Measurements from ENCODE around the gene GUCY2F. TPM values are rescaled to one million over a fixed set of nuclear protein-coding genes. Genes with fewer than 3 reads are reported as not detected.

The GUCY2F gene
- polyA plus RNA-seq, 2 of the 4 experiments (the other 2 are of a cell fraction) = not detected

DNA sequence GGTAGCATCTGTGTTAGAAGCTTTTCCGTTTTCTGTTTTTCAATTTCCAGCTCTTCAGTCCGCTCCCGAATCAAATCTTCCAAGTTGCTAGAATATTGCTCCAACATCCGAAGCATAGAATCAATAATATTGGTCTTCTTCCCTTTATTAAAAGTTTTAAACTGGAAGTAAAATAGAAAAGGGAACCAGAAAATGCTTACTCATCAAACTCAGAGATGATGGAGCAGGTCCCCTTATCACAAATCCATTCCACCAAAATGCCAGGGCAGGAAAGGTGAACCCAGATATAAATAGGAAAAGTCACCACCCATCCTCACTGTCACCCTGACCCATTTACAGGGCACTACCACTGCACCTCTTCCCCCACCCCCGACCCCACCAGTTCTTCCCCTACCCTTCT lies 89.0 kb downstream of the GUCY2F start:
- 49% methylated on average over 4 of the region's 5 CpGs for WGBS (ENCODE audit: missing lambda C conversion rate)
- TF ChIP-seq, protein P1, sequence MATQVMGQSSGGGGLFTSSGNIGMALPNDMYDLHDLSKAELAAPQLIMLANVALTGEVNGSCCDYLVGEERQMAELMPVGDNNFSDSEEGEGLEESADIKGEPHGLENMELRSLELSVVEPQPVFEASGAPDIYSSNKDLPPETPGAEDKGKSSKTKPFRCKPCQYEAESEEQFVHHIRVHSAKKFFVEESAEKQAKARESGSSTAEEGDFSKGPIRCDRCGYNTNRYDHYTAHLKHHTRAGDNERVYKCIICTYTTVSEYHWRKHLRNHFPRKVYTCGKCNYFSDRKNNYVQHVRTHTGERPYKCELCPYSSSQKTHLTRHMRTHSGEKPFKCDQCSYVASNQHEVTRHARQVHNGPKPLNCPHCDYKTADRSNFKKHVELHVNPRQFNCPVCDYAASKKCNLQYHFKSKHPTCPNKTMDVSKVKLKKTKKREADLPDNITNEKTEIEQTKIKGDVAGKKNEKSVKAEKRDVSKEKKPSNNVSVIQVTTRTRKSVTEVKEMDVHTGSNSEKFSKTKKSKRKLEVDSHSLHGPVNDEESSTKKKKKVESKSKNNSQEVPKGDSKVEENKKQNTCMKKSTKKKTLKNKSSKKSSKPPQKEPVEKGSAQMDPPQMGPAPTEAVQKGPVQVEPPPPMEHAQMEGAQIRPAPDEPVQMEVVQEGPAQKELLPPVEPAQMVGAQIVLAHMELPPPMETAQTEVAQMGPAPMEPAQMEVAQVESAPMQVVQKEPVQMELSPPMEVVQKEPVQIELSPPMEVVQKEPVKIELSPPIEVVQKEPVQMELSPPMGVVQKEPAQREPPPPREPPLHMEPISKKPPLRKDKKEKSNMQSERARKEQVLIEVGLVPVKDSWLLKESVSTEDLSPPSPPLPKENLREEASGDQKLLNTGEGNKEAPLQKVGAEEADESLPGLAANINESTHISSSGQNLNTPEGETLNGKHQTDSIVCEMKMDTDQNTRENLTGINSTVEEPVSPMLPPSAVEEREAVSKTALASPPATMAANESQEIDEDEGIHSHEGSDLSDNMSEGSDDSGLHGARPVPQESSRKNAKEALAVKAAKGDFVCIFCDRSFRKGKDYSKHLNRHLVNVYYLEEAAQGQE (IDR thresholded peaks at IDR 0.05) = no peak
- TF ChIP-seq MAZ (IDR thresholded peaks at IDR 0.05; ENCODE audit: borderline replicate concordance, low read depth, low read length) (no peak), POLR2AphosphoS2 (conservative IDR thresholded peaks at IDR 0.05; ENCODE audit: low read length) (no peak), MAFK (IDR thresholded peaks at IDR 0.05; ENCODE audit: partially characterized antibody) (peak; percentile 77), KDM5A (IDR thresholded peaks at IDR 0.05) (no peak)
- TF ChIP-seq, protein P2, sequence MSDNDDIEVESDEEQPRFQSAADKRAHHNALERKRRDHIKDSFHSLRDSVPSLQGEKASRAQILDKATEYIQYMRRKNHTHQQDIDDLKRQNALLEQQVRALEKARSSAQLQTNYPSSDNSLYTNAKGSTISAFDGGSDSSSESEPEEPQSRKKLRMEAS (IDR thresholded peaks at IDR 0.05) = no peak

DNA sequence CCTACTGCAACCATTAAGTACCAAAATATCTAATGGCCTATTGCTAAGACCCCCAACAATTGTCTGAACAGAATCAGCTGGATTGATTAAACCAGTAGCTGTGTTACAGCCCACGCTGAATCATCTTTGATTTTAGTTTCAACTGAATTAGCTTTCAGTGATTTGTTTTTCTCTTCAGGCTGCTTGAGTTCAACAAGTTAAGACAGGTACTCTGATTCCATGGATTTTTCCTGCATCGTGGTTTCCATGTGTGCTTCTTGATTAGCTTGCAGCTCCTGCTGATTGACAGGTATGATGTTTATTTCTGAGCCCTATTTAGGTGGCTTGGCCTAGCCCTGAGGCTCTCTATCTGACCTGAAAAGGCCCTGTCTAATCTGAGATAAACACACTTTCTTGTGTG lies 91.3 kb downstream of the GUCY2F start:
- ChIA-PET POLR2A (no interaction called here), CTCF (no interaction called here)
- H3K27ac ChIP-seq = no peak overlapping the region
- no peak for ATAC-seq
- H3K4me3 ChIP-seq = no peak overlapping the region
- H3K9me3 ChIP-seq = no peaks in the 10 kb centered on the region
- H3K4me1 ChIP-seq = no peaks in the 10 kb centered on the region
- H3K4me2 ChIP-seq = no peak overlapping the region
- TF ChIP-seq FOSL2 (IDR thresholded peaks at IDR 0.05) (no peak), FOSL2 (CRISPR knock-in tag; IDR thresholded peaks at IDR 0.05) (no peak), FOXS1 (CRISPR knock-in tag; IDR thresholded peaks at IDR 0.05) (no peak), RARB (CRISPR knock-in tag; IDR thresholded peaks at IDR 0.05) (no peak), KDM5A (IDR thresholded peaks at IDR 0.05) (no peak), SREBF2 (IDR thresholded peaks at IDR 0.05) (no peak), ESRRA (IDR thresholded peaks at IDR 0.05; ENCODE audit: borderline replicate concordance, low read length) (no peak), CHD4 (IDR thresholded peaks at IDR 0.05; ENCODE audit: borderline replicate concordance) (no peak)
- TF ChIP-seq, protein P3, sequence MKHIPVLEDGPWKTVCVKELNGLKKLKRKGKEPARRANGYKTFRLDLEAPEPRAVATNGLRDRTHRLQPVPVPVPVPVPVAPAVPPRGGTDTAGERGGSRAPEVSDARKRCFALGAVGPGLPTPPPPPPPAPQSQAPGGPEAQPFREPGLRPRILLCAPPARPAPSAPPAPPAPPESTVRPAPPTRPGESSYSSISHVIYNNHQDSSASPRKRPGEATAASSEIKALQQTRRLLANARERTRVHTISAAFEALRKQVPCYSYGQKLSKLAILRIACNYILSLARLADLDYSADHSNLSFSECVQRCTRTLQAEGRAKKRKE (CRISPR knock-in tag; IDR thresholded peaks at IDR 0.05; ENCODE audit: low read depth) = no peak
- no peak for DNase-seq (ENCODE audit: low read depth in 1 of 2, low spot score in 1 of 2)
- no peak for FAIRE-seq
- WGBS (ENCODE audit: missing lambda C conversion rate) = 0% methylated on average over 2 of the region's 2 CpGs

More for the DNA sequence above, 89.0 kb downstream of the GUCY2F start:
- ChIA-PET CTCF (no interaction called here), POLR2A (no interaction called here)
- no peak for FAIRE-seq
- Histone ChIP-seq H3K4me1 (no peaks in the 10 kb centered on the region), H3K9me3 (no peaks in the 10 kb centered on the region), H3K4me2 (no peak overlapping the region), H3K4me3 (no peak overlapping the region), H3K27ac (no peak overlapping the region)
- no peak for DNase-seq (ENCODE audit: low read depth in 1 of 2, low spot score in 1 of 2)
- no peak for ATAC-seq

DNA sequence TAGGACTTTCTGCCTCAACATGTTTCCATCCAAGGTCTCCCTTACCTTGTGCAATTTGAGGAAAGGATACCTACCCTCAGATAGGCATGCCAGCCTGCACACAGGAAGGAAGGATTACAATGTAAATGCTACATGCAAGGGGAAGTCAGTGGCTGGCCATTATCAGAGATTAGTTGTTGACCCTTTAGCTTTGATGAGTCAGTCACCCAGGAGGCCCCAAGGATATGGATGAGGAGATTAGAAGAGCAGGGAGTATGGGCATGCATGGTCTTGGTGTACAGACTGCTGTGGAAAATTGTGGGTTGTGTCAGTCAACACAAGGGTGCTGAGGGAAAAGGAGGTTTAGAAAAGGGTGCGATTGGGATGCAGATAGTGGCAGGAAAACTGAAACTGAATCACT lies 92.0 kb downstream of the GUCY2F start:
- ChIA-PET CTCF (no interaction called here), POLR2A (no interaction called here)
- no peaks in the 10 kb centered on the region for H3K4me1 ChIP-seq
- FAIRE-seq (peak; percentile 73), ATAC-seq (no peak), DNase-seq (ENCODE audit: low read depth in 1 of 2, low spot score in 1 of 2) (no peak)
- no peaks in the 10 kb centered on the region for H3K9me3 ChIP-seq
- H3K4me3 ChIP-seq = no peak overlapping the region
- H3K4me2 ChIP-seq = no peak overlapping the region
- no peak overlapping the region for H3K27ac ChIP-seq
- 0% methylated on average over 1 of the region's 1 CpG for WGBS (ENCODE audit: missing lambda C conversion rate)
- TF ChIP-seq HOXA7 (CRISPR knock-in tag; IDR thresholded peaks at IDR 0.05) (no peak), RNF2 (IDR thresholded peaks at IDR 0.05; ENCODE audit: borderline replicate concordance, low read depth) (no peak), HEYL (CRISPR knock-in tag; IDR thresholded peaks at IDR 0.05) (no peak), NFE2L2 (conservative IDR thresholded peaks at IDR 0.05; ENCODE audit: low read length) (no peak), MAZ (IDR thresholded peaks at IDR 0.05; ENCODE audit: borderline replicate concordance, low read depth, low read length) (no peak), CBX8 (IDR thresholded peaks at IDR 0.05) (no peak), RAD21 (conservative IDR thresholded peaks at IDR 0.05 in 1 of 2, IDR thresholded peaks at IDR 0.05 in 1 of 2) (no peak), ZSCAN20 (CRISPR knock-in tag; IDR thresholded peaks at IDR 0.05) (no peak), EHMT2 (IDR thresholded peaks at IDR 0.05; ENCODE audit: low read depth) (no peak), SREBF2 (IDR thresholded peaks at IDR 0.05) (no peak), PHF8 (IDR thresholded peaks at IDR 0.05; ENCODE audit: borderline replicate concordance, low read depth) (no peak), TFCP2L1 (CRISPR knock-in tag; IDR thresholded peaks at IDR 0.05) (no peak), SMC3 (IDR thresholded peaks at IDR 0.05) (no peak), TP53 (CRISPR knock-in tag; IDR thresholded peaks at IDR 0.05) (no peak)
- TF ChIP-seq, protein P4, sequence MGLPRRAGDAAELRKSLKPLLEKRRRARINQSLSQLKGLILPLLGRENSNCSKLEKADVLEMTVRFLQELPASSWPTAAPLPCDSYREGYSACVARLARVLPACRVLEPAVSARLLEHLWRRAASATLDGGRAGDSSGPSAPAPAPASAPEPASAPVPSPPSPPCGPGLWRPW (IDR thresholded peaks at IDR 0.05) = no peak
- TF ChIP-seq, protein P5, sequence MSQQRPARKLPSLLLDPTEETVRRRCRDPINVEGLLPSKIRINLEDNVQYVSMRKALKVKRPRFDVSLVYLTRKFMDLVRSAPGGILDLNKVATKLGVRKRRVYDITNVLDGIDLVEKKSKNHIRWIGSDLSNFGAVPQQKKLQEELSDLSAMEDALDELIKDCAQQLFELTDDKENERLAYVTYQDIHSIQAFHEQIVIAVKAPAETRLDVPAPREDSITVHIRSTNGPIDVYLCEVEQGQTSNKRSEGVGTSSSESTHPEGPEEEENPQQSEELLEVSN (IDR thresholded peaks at IDR 0.05; ENCODE audit: borderline replicate concordance, low read depth) = no peak
- TF ChIP-seq, protein P3 (CRISPR knock-in tag; IDR thresholded peaks at IDR 0.05; ENCODE audit: low read depth) = no peak
- TF ChIP-seq, protein P6, sequence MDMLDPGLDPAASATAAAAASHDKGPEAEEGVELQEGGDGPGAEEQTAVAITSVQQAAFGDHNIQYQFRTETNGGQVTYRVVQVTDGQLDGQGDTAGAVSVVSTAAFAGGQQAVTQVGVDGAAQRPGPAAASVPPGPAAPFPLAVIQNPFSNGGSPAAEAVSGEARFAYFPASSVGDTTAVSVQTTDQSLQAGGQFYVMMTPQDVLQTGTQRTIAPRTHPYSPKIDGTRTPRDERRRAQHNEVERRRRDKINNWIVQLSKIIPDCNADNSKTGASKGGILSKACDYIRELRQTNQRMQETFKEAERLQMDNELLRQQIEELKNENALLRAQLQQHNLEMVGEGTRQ (IDR thresholded peaks at IDR 0.05) = no peak

All from A549 (cell line).